ENCODE data around the gene RB1. TPM values are rescaled to one million over a fixed set of nuclear protein-coding genes. Genes with fewer than 3 reads are reported as not detected.
A peak's percentile ranks its signal among the peaks of the same experiment; 100 is the strongest.
"Not testable (repeated sequence)": the region's sequence is repeated elsewhere in the genome, so short reads cannot be mapped to it uniquely, and the experiment has no call there.

RB1 gene
- total RNA-seq, 1 donor = 48.4 TPM

- DNase-seq (ENCODE audit: low read depth) = no peak
- TF ChIP-seq, protein P1, sequence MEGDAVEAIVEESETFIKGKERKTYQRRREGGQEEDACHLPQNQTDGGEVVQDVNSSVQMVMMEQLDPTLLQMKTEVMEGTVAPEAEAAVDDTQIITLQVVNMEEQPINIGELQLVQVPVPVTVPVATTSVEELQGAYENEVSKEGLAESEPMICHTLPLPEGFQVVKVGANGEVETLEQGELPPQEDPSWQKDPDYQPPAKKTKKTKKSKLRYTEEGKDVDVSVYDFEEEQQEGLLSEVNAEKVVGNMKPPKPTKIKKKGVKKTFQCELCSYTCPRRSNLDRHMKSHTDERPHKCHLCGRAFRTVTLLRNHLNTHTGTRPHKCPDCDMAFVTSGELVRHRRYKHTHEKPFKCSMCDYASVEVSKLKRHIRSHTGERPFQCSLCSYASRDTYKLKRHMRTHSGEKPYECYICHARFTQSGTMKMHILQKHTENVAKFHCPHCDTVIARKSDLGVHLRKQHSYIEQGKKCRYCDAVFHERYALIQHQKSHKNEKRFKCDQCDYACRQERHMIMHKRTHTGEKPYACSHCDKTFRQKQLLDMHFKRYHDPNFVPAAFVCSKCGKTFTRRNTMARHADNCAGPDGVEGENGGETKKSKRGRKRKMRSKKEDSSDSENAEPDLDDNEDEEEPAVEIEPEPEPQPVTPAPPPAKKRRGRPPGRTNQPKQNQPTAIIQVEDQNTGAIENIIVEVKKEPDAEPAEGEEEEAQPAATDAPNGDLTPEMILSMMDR (IDR thresholded peaks at IDR 0.05; ENCODE audit: insufficient read depth, low read length) = no peak
- H3K4me3 ChIP-seq (ENCODE audit: low read depth, low read length) = no peak overlapping the region
Measured at GRCh38 chr13:48449656-48450055, 146.1 kb downstream of the RB1 start.

DNA sequence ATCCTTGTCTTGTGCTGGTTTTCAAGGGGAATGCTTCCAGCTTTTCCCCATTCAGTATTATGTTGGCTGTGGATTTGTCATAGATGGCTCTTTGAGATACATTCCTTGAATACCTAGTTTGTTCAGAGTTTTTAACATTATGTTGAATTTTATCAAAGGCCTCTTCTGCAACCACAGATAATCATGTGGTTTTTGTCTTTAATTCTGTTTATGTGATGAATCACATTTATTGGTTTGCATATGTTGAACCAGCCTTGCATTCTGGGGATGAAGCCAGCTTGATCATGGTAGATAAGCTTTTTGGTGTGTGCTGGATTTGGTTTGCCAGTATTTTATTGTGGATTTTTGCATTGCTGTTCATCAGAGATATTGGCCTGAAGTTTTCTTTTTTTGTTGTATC, 147.6 kb downstream of the RB1 start:
- not testable (repeated sequence) for H3K4me3 ChIP-seq (ENCODE audit: low read depth, low read length)
- peak; percentile 85 for DNase-seq (ENCODE audit: low read depth)

- TF ChIP-seq, protein P1 (IDR thresholded peaks at IDR 0.05; ENCODE audit: insufficient read depth, low read length) = no peak
- no peak for DNase-seq (ENCODE audit: low read depth)
- H3K4me3 ChIP-seq (ENCODE audit: low read depth, low read length) = no peak overlapping the region
Measured at GRCh38 chr13:48456546-48456945, 153.0 kb downstream of the RB1 start.

- DNase-seq (ENCODE audit: low read depth) = no peak
- TF ChIP-seq, protein P1 (IDR thresholded peaks at IDR 0.05; ENCODE audit: insufficient read depth, low read length) = no peak
- H3K4me3 ChIP-seq (ENCODE audit: low read depth, low read length) = no peak overlapping the region
Measured at GRCh38 chr13:48457578-48458242, 154.2 kb downstream of the RB1 start.

- TF ChIP-seq, protein P1 (IDR thresholded peaks at IDR 0.05; ENCODE audit: insufficient read depth, low read length) = no peak
- DNase-seq (ENCODE audit: low read depth) = no peak
- no peak overlapping the region for H3K4me3 ChIP-seq (ENCODE audit: low read depth, low read length)
Measured at GRCh38 chr13:48475230-48475629, 171.7 kb downstream of the RB1 start.

- DNase-seq (ENCODE audit: low read depth) = no peak
- no peak overlapping the region for H3K4me3 ChIP-seq (ENCODE audit: low read depth, low read length)
- TF ChIP-seq, protein P1 (IDR thresholded peaks at IDR 0.05; ENCODE audit: insufficient read depth, low read length) = no peak
Measured at GRCh38 chr13:48476215-48476614, 172.7 kb downstream of the RB1 start.

DNA sequence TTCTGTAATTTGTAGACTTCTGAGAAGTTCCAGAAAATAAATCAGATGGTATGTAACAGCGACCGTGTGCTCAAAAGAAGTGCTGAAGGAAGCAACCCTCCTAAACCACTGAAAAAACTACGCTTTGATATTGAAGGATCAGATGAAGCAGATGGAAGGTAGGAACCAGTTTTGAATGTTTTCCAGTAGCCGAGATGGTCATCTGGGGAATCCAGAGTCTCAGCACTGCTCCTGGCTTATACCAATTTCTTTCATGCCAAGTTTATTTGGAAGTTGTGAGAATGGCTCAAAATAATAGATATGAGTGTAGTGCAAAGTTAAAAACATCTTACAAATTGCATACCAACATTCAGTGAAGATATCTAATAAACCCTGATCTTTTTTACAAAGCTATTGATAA, 173.1 kb downstream of the RB1 start:
- no peak for DNase-seq (ENCODE audit: low read depth)
- H3K4me3 ChIP-seq (ENCODE audit: low read depth, low read length) = no peak overlapping the region
- TF ChIP-seq, protein P1 (IDR thresholded peaks at IDR 0.05; ENCODE audit: insufficient read depth, low read length) = no peak
